ENCODE measurements around the gene NNT.
"Not testable (repeated sequence)": the region's sequence is repeated elsewhere in the genome, so short reads cannot be mapped to it uniquely, and the experiment has no call there.

NNT gene

DNA sequence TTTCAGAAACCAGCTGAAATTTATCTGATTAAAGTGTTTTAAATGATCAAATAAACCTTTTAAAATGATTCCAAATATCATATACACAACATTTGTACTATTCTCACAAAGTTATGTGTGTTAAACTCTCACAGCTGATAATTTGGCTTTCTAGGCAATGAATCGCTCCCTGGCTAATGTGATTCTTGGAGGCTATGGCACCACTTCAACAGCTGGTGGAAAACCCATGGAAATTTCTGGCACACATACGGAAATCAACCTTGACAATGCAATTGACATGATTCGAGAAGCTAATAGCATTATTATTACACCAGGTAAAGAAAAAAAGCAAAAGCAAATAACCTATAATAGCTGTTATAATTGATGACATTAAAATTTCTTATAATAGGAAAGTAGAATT, 72.4 kb downstream of the NNT start:
- H3K27me3 Mint-ChIP-seq: no peaks in the 10 kb centered on the region
- peaks cover 14% of the 10 kb centered on the region for H3K36me3 Mint-ChIP-seq (ENCODE audit: insufficient read depth)
- H3K9me3 Mint-ChIP-seq: no peaks in the 10 kb centered on the region
- ATAC-seq (replicated peaks) (no peak), DNase-seq (no peak)
- no peak overlapping the region for H3K27ac Mint-ChIP-seq
- peaks cover 4 to 25% of the 10 kb centered on the region in 2 donors for H3K4me1 Mint-ChIP-seq (ENCODE audit: low read depth in 2 of 2)
- no peak overlapping the region for H3K4me3 Mint-ChIP-seq

- Mint-ChIP-seq H3K36me3 (ENCODE audit: insufficient read depth) (peaks cover 18% of the 10 kb centered on the region), H3K4me1 (ENCODE audit: low read depth in 2 of 2) (peaks cover 0 to 18% of the 10 kb centered on the region in 2 donors), H3K27me3 (no peaks in the 10 kb centered on the region), H3K9me3 (no peaks in the 10 kb centered on the region), H3K4me3 (no peak overlapping the region), H3K27ac (no peak overlapping the region)
- peak; percentile 66 for ATAC-seq (replicated peaks)
- DNase-seq: no peak
Observed at GRCh38 chr5:43676083-43676840, 73.3 kb downstream of the NNT start.

DNA sequence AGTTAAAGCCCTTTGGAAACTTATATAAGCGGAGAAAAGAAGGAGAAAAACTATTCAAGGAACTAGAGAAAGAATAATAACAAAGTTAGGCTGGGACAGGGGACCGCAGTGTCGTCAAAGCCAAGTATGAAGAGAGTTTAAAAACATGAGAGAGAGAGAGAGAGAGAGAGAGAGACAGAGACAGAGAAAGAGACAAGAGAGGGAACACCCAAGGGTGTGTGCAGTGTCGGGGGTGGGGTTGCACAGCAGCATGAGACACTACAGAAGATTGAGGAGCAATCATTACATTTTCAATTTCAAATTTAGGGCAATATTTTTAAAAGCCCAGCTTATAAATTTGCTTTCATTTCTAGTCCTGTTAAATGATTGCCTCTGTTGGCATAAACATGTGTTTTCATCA, 74.3 kb downstream of the NNT start:
- no peak overlapping the region for H3K4me3 Mint-ChIP-seq
- H3K27ac Mint-ChIP-seq: no peak overlapping the region
- no peaks in the 10 kb centered on the region for H3K27me3 Mint-ChIP-seq
- H3K9me3 Mint-ChIP-seq: no peaks in the 10 kb centered on the region
- ATAC-seq (replicated peaks): no peak
- H3K36me3 Mint-ChIP-seq (ENCODE audit: insufficient read depth): peaks cover 24% of the 10 kb centered on the region
- no peak for DNase-seq
- peaks cover 0 to 13% of the 10 kb centered on the region in 2 donors for H3K4me1 Mint-ChIP-seq (ENCODE audit: low read depth in 2 of 2)

GRCh38 chr5:43679214-43679613, 76.2 kb downstream of the NNT start:
- Mint-ChIP-seq H3K27me3 (no peaks in the 10 kb centered on the region), H3K4me1 (ENCODE audit: low read depth in 2 of 2) (peaks cover 0 to 10% of the 10 kb centered on the region in 2 donors), H3K27ac (no peak overlapping the region), H3K36me3 (ENCODE audit: insufficient read depth) (peaks cover 37% of the 10 kb centered on the region), H3K9me3 (no peaks in the 10 kb centered on the region), H3K4me3 (no peak overlapping the region)
- DNase-seq (no peak), ATAC-seq (replicated peaks) (no peak)

DNA sequence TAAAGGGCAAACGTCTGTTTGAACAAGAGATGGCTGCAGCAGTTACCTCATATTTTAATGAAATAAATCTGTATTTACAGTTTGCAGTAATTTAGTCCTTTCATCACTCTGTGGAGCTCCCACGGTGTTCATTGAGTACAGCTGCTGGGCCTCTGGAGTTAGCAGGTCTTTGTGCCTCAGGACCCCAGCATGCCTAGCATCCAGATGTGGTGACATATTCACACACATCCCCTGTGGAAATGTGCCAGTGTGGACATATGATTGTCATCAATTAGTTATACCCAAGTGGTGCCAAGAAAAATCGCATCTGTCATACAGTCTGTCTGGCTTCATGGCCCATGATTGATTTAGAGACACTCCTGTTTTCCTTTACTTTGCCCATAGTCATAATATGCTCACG, 77.3 kb downstream of the NNT start:
- no peak for ATAC-seq (replicated peaks)
- peaks cover 0 to 3% of the 10 kb centered on the region in 2 donors for H3K4me1 Mint-ChIP-seq (ENCODE audit: low read depth in 2 of 2)
- H3K27ac Mint-ChIP-seq: peak overlapping the region in 1 of 2 donors; percentile 47
- H3K9me3 Mint-ChIP-seq: no peaks in the 10 kb centered on the region
- H3K27me3 Mint-ChIP-seq: no peaks in the 10 kb centered on the region
- no peak overlapping the region for H3K4me3 Mint-ChIP-seq
- DNase-seq: no peak
- peaks cover 40% of the 10 kb centered on the region for H3K36me3 Mint-ChIP-seq (ENCODE audit: insufficient read depth)

DNA sequence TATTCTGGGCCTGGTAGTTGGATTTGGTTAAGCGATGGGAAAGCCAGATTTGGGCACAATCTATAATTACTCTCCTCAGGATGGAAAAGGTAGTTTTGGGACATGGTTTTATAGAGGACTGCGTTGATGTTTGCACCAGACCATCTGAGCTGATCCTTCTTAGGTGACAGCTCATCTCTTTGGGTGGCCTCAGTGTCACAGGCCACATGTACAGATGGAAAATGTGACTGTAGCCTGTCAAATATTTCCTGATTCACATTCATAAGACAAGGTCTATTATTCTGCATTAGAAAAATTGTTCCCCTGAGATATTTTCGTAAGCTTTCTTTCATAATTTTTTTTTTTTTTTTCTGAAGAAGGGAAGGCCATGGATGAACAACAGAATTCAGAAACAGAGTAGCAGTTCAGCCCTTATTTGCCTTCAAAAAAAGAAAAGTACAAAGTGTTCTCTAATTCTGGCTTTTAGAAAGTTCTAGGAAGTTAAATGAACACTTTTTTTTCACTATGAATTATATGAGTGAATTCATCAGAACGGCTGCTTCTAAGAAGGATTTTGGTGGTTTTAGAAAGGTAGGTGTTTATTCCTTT, 81.0 kb downstream of the NNT start:
- no peak for DNase-seq
- no peak overlapping the region for H3K4me3 Mint-ChIP-seq
- H3K27me3 Mint-ChIP-seq: no peaks in the 10 kb centered on the region
- H3K27ac Mint-ChIP-seq: no peak overlapping the region
- H3K36me3 Mint-ChIP-seq (ENCODE audit: insufficient read depth): peaks cover 35% of the 10 kb centered on the region
- H3K9me3 Mint-ChIP-seq: no peaks in the 10 kb centered on the region
- no peak for ATAC-seq (replicated peaks)
- peaks cover 4 to 5% of the 10 kb centered on the region in 2 donors for H3K4me1 Mint-ChIP-seq (ENCODE audit: low read depth in 2 of 2)

DNA sequence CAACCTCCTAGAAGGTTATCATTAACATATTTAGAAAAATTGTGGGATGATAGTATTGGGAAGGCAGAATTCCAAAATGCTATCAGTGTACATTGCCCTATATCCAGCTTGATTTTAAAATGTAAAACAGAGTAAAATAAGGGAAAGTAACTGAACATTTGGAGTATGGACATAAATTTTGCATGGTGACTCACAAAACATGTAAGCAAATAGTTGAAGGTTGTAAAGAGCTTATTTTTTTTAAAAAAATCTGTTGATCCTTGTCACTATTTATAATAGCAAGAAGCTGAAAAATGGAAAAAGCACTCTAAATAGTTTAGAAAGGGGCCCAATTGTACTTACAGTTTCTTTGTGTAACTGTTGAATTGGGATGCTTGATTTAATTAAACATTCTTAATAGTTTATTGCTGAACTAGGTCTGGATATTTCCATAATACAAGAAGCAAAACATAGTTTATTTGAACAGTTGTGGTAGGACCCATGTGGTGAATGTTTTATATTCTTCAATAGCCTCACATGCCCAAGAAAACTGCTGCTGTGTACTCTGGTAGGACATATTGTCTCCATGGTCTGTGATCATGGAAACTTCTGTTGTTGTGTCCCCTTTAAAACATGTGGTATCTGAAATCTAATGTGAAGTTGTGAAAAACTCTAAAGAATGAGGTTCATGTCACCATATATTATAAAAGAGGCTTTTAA, 82.4 kb downstream of the NNT start:
- H3K27me3 Mint-ChIP-seq: no peaks in the 10 kb centered on the region
- H3K4me1 Mint-ChIP-seq (ENCODE audit: low read depth in 2 of 2): peaks cover 4 to 9% of the 10 kb centered on the region in 2 donors
- H3K9me3 Mint-ChIP-seq: no peaks in the 10 kb centered on the region
- ATAC-seq (replicated peaks) (no peak), DNase-seq (no peak)
- no peak overlapping the region for H3K4me3 Mint-ChIP-seq
- H3K27ac Mint-ChIP-seq: peak overlapping the region in 1 of 2 donors; percentile 38
- peaks cover 26% of the 10 kb centered on the region for H3K36me3 Mint-ChIP-seq (ENCODE audit: insufficient read depth)

DNA sequence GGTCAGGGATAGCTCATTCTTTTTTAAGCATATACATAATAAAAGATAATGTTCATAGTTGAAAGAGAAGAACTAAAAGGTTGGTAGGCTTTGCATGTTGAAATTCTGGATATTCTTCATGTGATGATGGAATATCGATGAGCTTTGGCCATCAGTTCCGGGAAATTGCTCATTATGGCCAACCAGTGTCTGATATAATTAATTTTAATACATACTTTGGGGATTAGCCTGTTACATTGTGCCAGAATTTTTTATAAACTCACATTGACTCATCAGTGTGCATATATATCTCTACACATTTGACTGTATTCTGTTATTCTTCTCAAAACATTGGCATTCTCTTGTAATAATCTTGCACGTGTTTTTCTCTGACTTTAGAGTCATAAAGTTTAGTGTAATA, 84.3 kb downstream of the NNT start:
- H3K4me1 Mint-ChIP-seq (ENCODE audit: low read depth in 2 of 2): peaks cover 4 to 16% of the 10 kb centered on the region in 2 donors

GRCh38 chr5:43691275-43691674, 88.3 kb downstream of the NNT start:
- Mint-ChIP-seq H3K27ac (no peak overlapping the region), H3K27me3 (no peaks in the 10 kb centered on the region), H3K36me3 (ENCODE audit: insufficient read depth) (peaks cover 5% of the 10 kb centered on the region), H3K4me1 (ENCODE audit: low read depth in 2 of 2) (peaks cover 9 to 31% of the 10 kb centered on the region in 2 donors), H3K9me3 (peaks cover 5 to 7% of the 10 kb centered on the region in 2 donors), H3K4me3 (no peak overlapping the region)
- ATAC-seq (replicated peaks): no peak
- DNase-seq: no peak

More for the DNA sequence above, 84.3 kb downstream of the NNT start:
- DNase-seq (no peak), ATAC-seq (replicated peaks) (no peak)
- Mint-ChIP-seq H3K27me3 (no peaks in the 10 kb centered on the region), H3K36me3 (ENCODE audit: insufficient read depth) (peaks cover 20% of the 10 kb centered on the region), H3K4me3 (no peak overlapping the region), H3K9me3 (no peaks in the 10 kb centered on the region), H3K27ac (peak overlapping the region in 1 of 2 donors; percentile 27)

- no peak overlapping the region for H3K4me3 Mint-ChIP-seq
- H3K27me3 Mint-ChIP-seq: no peaks in the 10 kb centered on the region
- H3K9me3 Mint-ChIP-seq: peaks cover 5 to 7% of the 10 kb centered on the region in 2 donors
- no peak overlapping the region for H3K27ac Mint-ChIP-seq
- H3K36me3 Mint-ChIP-seq (ENCODE audit: insufficient read depth): peaks cover 5% of the 10 kb centered on the region
- no peak for ATAC-seq (replicated peaks)
- no peak for DNase-seq
- peaks cover 9 to 30% of the 10 kb centered on the region in 2 donors for H3K4me1 Mint-ChIP-seq (ENCODE audit: low read depth in 2 of 2)
Observed at GRCh38 chr5:43691893-43692292, 88.9 kb downstream of the NNT start.

DNA sequence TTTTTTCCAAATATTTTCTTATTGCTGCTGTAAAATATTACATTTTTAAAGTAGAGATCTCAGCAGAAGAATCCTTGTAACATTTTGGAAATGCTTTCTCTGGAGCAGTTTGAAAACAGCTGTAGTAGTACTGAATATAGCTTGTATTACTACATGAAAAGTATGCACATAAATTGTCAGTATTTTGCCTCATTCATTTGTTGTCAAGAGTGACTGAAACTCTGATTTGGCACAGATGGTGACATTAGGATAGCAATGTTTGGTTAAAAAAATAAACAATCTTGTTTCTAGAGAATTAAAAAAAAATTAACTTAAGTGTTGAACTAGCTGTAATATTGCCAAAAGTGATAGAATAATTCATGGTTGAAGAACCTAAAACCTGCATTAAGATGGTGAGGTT, 90.4 kb downstream of the NNT start:
- Mint-ChIP-seq H3K27ac (no peak overlapping the region), H3K36me3 (ENCODE audit: insufficient read depth) (peaks cover 5% of the 10 kb centered on the region), H3K4me3 (no peak overlapping the region), H3K27me3 (no peaks in the 10 kb centered on the region), H3K4me1 (ENCODE audit: low read depth in 2 of 2) (peaks cover 5 to 37% of the 10 kb centered on the region in 2 donors), H3K9me3 (peaks cover 5 to 7% of the 10 kb centered on the region in 2 donors)
- DNase-seq (no peak), ATAC-seq (replicated peaks) (no peak)

GRCh38 chr5:43694027-43694426, 91.0 kb downstream of the NNT start:
- ATAC-seq (replicated peaks) (no peak), DNase-seq (no peak)
- Mint-ChIP-seq H3K27ac (peak overlapping the region in 1 of 2 donors; percentile 80), H3K4me3 (no peak overlapping the region), H3K27me3 (no peaks in the 10 kb centered on the region), H3K4me1 (ENCODE audit: low read depth in 2 of 2) (peaks cover 5 to 37% of the 10 kb centered on the region in 2 donors), H3K9me3 (peaks cover 5 to 7% of the 10 kb centered on the region in 2 donors), H3K36me3 (ENCODE audit: insufficient read depth) (peaks cover 5% of the 10 kb centered on the region)

DNA sequence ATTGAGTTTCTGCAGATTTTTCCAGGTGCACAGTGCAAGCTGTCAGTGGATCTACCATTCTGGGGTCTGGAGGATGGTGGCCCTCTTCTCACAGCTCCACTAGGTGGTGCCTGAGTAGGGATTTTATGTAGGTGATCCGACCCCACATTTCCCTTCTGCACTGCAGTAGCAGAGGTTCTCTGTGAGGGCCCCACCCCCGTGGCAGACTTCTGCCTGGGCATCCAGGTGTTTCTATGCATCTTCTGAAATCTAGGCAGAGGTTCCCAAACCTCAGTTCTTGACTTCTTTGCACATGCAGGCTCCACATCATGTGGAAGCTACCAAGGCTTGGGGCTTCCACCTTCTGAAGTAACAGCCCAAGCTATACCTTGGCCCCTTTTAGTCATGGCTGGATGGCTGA, 93.5 kb downstream of the NNT start:
- H3K9me3 Mint-ChIP-seq; H3K4me3 Mint-ChIP-seq; H3K27ac Mint-ChIP-seq; H3K36me3 Mint-ChIP-seq (ENCODE audit: insufficient read depth); H3K27me3 Mint-ChIP-seq; ATAC-seq (replicated peaks); DNase-seq: not testable (repeated sequence)
- H3K4me1 Mint-ChIP-seq (ENCODE audit: low read depth in 2 of 2): peaks cover 5 to 26% of the 10 kb centered on the region in 2 donors
